ENCODE data around the gene MATK. TPM values are rescaled to one million over a fixed set of nuclear protein-coding genes. Genes with fewer than 3 reads are reported as not detected.

Gene MATK
- total RNA-seq, 3 donors from 2014 or later, result 1.8 to 5.6 (median 5.2) TPM

DNA sequence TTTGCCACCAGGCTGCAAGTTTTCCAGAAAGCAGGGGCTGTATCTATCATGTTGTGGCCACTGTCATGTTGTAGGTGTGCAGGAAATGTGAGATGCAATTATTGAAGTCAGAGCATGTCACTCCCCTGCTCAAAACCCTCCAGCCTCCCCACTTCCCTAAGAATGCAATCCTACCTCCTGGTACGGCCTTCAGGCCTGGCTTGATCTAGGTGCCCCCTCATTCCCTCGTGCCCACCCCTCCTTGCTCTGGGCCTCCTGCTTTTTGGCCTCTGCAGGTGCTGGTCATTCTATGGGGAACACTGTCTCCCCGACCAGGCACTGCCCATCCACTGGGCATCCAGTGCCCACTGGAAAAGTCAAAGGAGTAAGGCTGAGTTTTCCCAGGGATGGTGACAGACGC lies 28.5 kb upstream of the MATK start:
- intact Hi-C loops (cut with DNase I; ENCODE audit: low total_unique reads), result no loop called here
- Histone ChIP-seq H3K4me1 (no peaks in the 10 kb centered on the region), H3K9me3 (no peaks in the 10 kb centered on the region), H3K27me3 (peaks cover 0 to 4% of the 10 kb centered on the region in 2 donors), H3K27ac (no peak overlapping the region), H3K36me3 (no peaks in the 10 kb centered on the region), H3K4me3 (no peak overlapping the region)
- DNase-seq (ENCODE audit: low spot score in 2 of 2), result no peak
- TF ChIP-seq POLR2A (IDR thresholded peaks at IDR 0.05) (no peak), POLR2AphosphoS5 (IDR thresholded peaks at IDR 0.05) (no peak)
- TF ChIP-seq, protein P1, sequence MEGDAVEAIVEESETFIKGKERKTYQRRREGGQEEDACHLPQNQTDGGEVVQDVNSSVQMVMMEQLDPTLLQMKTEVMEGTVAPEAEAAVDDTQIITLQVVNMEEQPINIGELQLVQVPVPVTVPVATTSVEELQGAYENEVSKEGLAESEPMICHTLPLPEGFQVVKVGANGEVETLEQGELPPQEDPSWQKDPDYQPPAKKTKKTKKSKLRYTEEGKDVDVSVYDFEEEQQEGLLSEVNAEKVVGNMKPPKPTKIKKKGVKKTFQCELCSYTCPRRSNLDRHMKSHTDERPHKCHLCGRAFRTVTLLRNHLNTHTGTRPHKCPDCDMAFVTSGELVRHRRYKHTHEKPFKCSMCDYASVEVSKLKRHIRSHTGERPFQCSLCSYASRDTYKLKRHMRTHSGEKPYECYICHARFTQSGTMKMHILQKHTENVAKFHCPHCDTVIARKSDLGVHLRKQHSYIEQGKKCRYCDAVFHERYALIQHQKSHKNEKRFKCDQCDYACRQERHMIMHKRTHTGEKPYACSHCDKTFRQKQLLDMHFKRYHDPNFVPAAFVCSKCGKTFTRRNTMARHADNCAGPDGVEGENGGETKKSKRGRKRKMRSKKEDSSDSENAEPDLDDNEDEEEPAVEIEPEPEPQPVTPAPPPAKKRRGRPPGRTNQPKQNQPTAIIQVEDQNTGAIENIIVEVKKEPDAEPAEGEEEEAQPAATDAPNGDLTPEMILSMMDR (IDR thresholded peaks at IDR 0.05), result no peak

- H3K27ac ChIP-seq, result no peak overlapping the region
- H3K27me3 ChIP-seq, result peaks cover 0 to 4% of the 10 kb centered on the region in 2 donors
- no peak for DNase-seq (ENCODE audit: low spot score in 2 of 2)
- H3K9me3 ChIP-seq, result no peaks in the 10 kb centered on the region
- TF ChIP-seq POLR2AphosphoS5 (IDR thresholded peaks at IDR 0.05), result no peak
- TF ChIP-seq, protein P1 (IDR thresholded peaks at IDR 0.05), result no peak
- TF ChIP-seq POLR2A (IDR thresholded peaks at IDR 0.05), result no peak
- H3K36me3 ChIP-seq, result no peaks in the 10 kb centered on the region
- intact Hi-C loops (cut with DNase I; ENCODE audit: low total_unique reads), result no loop called here
- H3K4me1 ChIP-seq, result no peaks in the 10 kb centered on the region
- H3K4me3 ChIP-seq, result no peak overlapping the region
These were observed 27.6 kb upstream of the MATK start for GRCh38 chr19:3813473-3814392.

GRCh38 chr19:3810708-3811355 lies 24.7 kb upstream of the MATK start:
- DNase-seq (ENCODE audit: low spot score in 2 of 2), result no peak
- H3K4me1 ChIP-seq, result no peaks in the 10 kb centered on the region
- H3K27me3 ChIP-seq, result peaks cover 0 to 4% of the 10 kb centered on the region in 2 donors
- H3K9me3 ChIP-seq, result no peaks in the 10 kb centered on the region
- intact Hi-C loops (cut with DNase I; ENCODE audit: low total_unique reads), result no loop called here
- H3K27ac ChIP-seq, result no peak overlapping the region
- H3K36me3 ChIP-seq, result no peaks in the 10 kb centered on the region
- TF ChIP-seq POLR2AphosphoS5 (IDR thresholded peaks at IDR 0.05) (no peak), POLR2A (IDR thresholded peaks at IDR 0.05) (no peak)
- TF ChIP-seq, protein P1 (IDR thresholded peaks at IDR 0.05), result no peak
- H3K4me3 ChIP-seq, result no peak overlapping the region

DNA sequence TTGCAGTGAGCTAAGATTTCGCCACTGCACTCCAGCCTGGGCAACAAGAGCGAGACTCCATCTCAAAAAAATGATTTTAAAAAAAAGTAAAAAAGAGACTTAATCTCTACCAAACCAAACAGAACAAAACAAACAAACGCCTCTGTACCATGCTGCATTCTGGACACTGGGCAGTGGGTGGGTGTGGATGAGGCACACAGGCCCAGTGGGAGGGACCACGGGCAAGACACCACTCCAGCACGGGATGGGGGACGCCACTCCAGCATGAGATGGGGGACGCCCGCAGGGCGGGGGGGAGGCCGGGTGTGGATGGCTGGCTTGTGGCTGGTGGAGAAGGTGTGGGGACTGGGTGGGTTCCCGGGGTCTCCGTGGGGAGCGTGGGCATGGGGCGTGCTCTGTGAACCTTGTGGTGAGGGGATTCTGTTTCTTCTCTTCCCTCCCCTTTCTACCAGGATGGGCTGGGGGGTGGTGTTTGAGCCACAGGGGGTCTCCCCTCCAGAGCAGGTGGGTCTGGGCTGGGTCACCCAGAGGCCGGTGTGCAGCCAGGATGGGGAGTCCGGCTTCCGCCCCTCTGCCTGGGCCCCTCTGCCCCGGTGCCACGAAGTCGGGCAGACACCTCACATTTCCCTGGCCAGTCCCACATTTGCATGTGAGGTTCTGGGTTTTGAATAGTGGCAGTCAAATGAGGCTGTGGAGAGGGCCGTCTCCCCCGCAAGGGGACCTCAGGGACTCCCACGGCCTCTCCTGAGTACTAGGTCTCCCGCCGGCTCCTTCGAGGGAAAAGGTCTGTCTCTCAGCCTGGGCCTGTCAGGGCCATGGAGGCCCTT lies 23.9 kb upstream of the MATK start:
- H3K36me3 ChIP-seq, result no peaks in the 10 kb centered on the region
- H3K4me3 ChIP-seq, result no peak overlapping the region
- intact Hi-C loops (cut with DNase I; ENCODE audit: low total_unique reads), result no loop called here
- H3K27me3 ChIP-seq, result peaks cover 0 to 4% of the 10 kb centered on the region in 2 donors
- H3K27ac ChIP-seq, result no peak overlapping the region
- TF ChIP-seq POLR2A (IDR thresholded peaks at IDR 0.05), result no peak
- TF ChIP-seq, protein P1 (IDR thresholded peaks at IDR 0.05), result no peak
- TF ChIP-seq POLR2AphosphoS5 (IDR thresholded peaks at IDR 0.05), result no peak
- H3K9me3 ChIP-seq, result no peaks in the 10 kb centered on the region
- DNase-seq (ENCODE audit: low spot score in 2 of 2), result no peak
- no peaks in the 10 kb centered on the region for H3K4me1 ChIP-seq
